ENCODE results near the gene MTPN.

DNA sequence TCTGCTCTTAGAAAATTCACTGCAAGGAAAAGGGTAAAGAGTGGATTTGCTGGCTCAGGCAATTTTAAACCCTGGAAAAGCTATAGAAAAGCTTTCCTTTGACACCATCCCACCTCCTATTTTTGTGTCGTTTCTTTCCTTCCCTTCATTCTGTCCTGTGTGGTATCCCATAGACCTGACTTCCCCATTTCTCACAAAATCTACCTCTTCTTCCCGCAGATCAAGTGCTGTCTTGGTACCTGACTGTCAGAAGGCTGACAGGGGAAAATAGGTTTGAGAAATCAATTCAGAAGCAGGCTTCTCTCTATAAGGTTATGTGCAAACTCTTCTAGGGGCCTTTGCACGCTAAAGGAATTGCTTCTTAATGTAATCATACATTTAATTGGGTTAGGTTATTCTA lies 98.9 kb downstream of the MTPN start:
- TF ChIP-seq, protein P1, sequence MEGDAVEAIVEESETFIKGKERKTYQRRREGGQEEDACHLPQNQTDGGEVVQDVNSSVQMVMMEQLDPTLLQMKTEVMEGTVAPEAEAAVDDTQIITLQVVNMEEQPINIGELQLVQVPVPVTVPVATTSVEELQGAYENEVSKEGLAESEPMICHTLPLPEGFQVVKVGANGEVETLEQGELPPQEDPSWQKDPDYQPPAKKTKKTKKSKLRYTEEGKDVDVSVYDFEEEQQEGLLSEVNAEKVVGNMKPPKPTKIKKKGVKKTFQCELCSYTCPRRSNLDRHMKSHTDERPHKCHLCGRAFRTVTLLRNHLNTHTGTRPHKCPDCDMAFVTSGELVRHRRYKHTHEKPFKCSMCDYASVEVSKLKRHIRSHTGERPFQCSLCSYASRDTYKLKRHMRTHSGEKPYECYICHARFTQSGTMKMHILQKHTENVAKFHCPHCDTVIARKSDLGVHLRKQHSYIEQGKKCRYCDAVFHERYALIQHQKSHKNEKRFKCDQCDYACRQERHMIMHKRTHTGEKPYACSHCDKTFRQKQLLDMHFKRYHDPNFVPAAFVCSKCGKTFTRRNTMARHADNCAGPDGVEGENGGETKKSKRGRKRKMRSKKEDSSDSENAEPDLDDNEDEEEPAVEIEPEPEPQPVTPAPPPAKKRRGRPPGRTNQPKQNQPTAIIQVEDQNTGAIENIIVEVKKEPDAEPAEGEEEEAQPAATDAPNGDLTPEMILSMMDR (IDR thresholded peaks at IDR 0.05): no peak
- no peak for TF ChIP-seq POLR2A (IDR thresholded peaks at IDR 0.05)

Data from esophagus squamous epithelium (tissue), 4 donors.